K562 (cell line): ENCODE measurements around the gene LSR. TPM values are rescaled to one million over a fixed set of nuclear protein-coding genes. Genes with fewer than 3 reads are reported as not detected.

Experiments used
- ATAC-seq: fragments of 200-7000 bp; cut with Tn5 transposase; 3 replicates; pipeline ENCODE4 v1.9.1; 2020; ENCODE audit warnings: moderate library complexity
- BruUV-seq: library from RNA; stranded (reverse); fragments of 400-500 nt; replicated peaks from 2 replicates; lab custom pipeline; 2021; lab: Mats Ljungman, UMichigan
- CTCF ChIA-PET: fragments of 300-600 bp; formaldehyde crosslinking; extraction: SDS; loops from one replicate; lab custom pipeline; 2021; ENCODE audit warnings: low intra/inter-chr PET ratio; lab: Yijun Ruan, JAX
- POLR2A ChIA-PET: fragments of 300-600, 350-650 bp; sonication (Branson Sonifier 250); formaldehyde crosslinking; extraction: SDS; loops from one replicate; lab custom pipeline; 2021; ENCODE audit warnings: antibody characterized with exemption, inconsistent platforms; lab: Yijun Ruan, JAX
- DNase-seq, 4 experiments: peaks; one replicate each; pipeline versions ENCODE4 v3.0.0 to v3.0.0-alpha.2; 2011 to 2018; ENCODE audit warnings: low spot score in 3 of 4, mixed read lengths in 3 of 4; ENCODE audit errors: extremely low read depth in 1 of 4
- FAIRE-seq: peaks from 2 replicates; lab custom pipeline; 2011; peaks lifted over from hg19 to GRCh38; lab: Jason Lieb, UNC
- H2AFZ ChIP-seq: 2 replicates; pipeline ENCODE4 v1.6.0; 2011; ENCODE audit warnings: low read depth, low read length, control low read depth, inconsistent platforms
- H3K27ac ChIP-seq: fragments of 200-600 bp; 3 replicates; pipeline ENCODE4 v1.8.0; 2011; ENCODE audit warnings: low read depth, mild to moderate bottlenecking, control low read depth, inconsistent platforms, low read length, moderate library complexity, mixed read lengths; ENCODE audit errors: extremely low read depth
- H3K27me3 ChIP-seq, 2 experiments: fragments of 300-600 bp in 1 of 2; 2 replicates in 1 of 2; 3 replicates in 1 of 2; pipeline versions ENCODE4 v1.6.0 to v1.8.0; 2011; ENCODE audit warnings: inconsistent platforms in 2 of 2, low read length in 2 of 2, mild to moderate bottlenecking in 1 of 2, mixed read lengths in 1 of 2, moderate library complexity in 1 of 2; ENCODE audit not compliant: control insufficient read depth in 2 of 2, insufficient read depth in 2 of 2
- H3K36me3 ChIP-seq: fragments of 300-600 bp; 3 replicates; pipeline ENCODE4 v1.8.0; 2011; ENCODE audit warnings: mild to moderate bottlenecking, low read length, inconsistent platforms; ENCODE audit not compliant: control insufficient read depth, insufficient read depth
- H3K4me1 ChIP-seq, 2 experiments: fragments of 200-600 bp in 1 of 2; replicated peaks in 1 of 2; 2 replicates in 1 of 2; 3 replicates in 1 of 2; pipeline versions ENCODE4 v1.5.1 to v1.8.0; 2011; ENCODE audit warnings: inconsistent platforms in 2 of 2, low read length in 2 of 2, mild to moderate bottlenecking in 1 of 2, mixed read lengths in 1 of 2, moderate library complexity in 1 of 2; ENCODE audit not compliant: control insufficient read depth in 2 of 2, insufficient read depth in 2 of 2
- H3K4me2 ChIP-seq: 2 replicates; pipeline ENCODE4 v1.6.1; 2011; ENCODE audit warnings: low read length, control low read depth, inconsistent platforms, mixed read lengths; ENCODE audit not compliant: insufficient read depth
- H3K4me3 ChIP-seq: fragments of 200-600 bp; sonication (generic), shearing (Covaris generic); 2 replicates; pipeline ENCODE4 v1.5.1; 2016; ENCODE audit warnings: control low read depth, inconsistent platforms
- H3K79me2 ChIP-seq: fragments of 200-600 bp; 3 replicates; pipeline ENCODE4 v1.8.0; 2011; ENCODE audit warnings: low read length, inconsistent platforms; ENCODE audit not compliant: control insufficient read depth, insufficient read depth
- H3K9ac ChIP-seq, 2 experiments: 2 replicates each; pipeline versions ENCODE4 v1.6.0 to v1.6.1; 2011; ENCODE audit warnings: low read depth in 2 of 2, low read length in 2 of 2, control low read depth in 1 of 2, inconsistent platforms in 1 of 2, mild to moderate bottlenecking in 1 of 2, mixed read lengths in 1 of 2; ENCODE audit not compliant: insufficient read depth in 1 of 2
- H3K9me1 ChIP-seq: one replicate; pipeline ENCODE4 v1.6.0; 2011; ENCODE audit warnings: inconsistent platforms, mild to moderate bottlenecking, low read length, moderate library complexity; ENCODE audit not compliant: control insufficient read depth, insufficient read depth
- H3K9me3 ChIP-seq: replicated peaks from 2 replicates; pipeline ENCODE4 v1.5.1; 2011; ENCODE audit warnings: low read depth, low read length, inconsistent platforms; ENCODE audit not compliant: control insufficient read depth, insufficient read depth
- H4K20me1 ChIP-seq: replicated peaks from 2 replicates; pipeline ENCODE4 v1.6.1; 2011; ENCODE audit warnings: low read length, inconsistent platforms, mixed read lengths; ENCODE audit not compliant: control insufficient read depth, insufficient read depth
- ASH1L ChIP-seq: fragments of 450-650 bp; IDR thresholded peaks from 2 replicates; pipeline ENCODE4 v1.6.1; 2018; ENCODE audit warnings: borderline replicate concordance, mild to moderate bottlenecking, low read depth; ENCODE audit not compliant: partially characterized antibody
- CBFB ChIP-seq: sonication (generic); formaldehyde crosslinking; IDR thresholded peaks from 2 replicates; pipeline ENCODE4 v1.4.0; 2020; ENCODE audit warnings: mild to moderate bottlenecking, missing genetic modification reagents
- DIDO1 ChIP-seq: fragments of 450-650 bp; IDR thresholded peaks from 2 replicates; pipeline ENCODE4 v1.6.1; 2016; ENCODE audit warnings: low read depth, missing biosample characterization, missing genetic modification characterization
- DPF2 ChIP-seq: fragments of 450-650 bp; IDR thresholded peaks from 2 replicates; pipeline ENCODE4 v1.6.1; 2016
- GATAD2B ChIP-seq: fragments of 450-650 bp; IDR thresholded peaks from 2 replicates; pipeline ENCODE4 v1.6.1; 2017; ENCODE audit warnings: mild to moderate bottlenecking, borderline replicate concordance
- JUNB ChIP-seq: fragments of 450-650 bp; formaldehyde crosslinking; conservative IDR thresholded peaks from 2 replicates; pipeline ENCODE4 v1.4.0; 2020; ENCODE audit warnings: mild to moderate bottlenecking
- KDM1A ChIP-seq, 2 experiments: fragments of 450-650 bp; IDR thresholded peaks; 2 replicates each; pipeline ENCODE4 v1.6.1; 2016; ENCODE audit warnings: mild to moderate bottlenecking in 2 of 2
- MEF2A ChIP-seq: IDR thresholded peaks from 2 replicates; pipeline ENCODE4 v1.6.1; 2011; ENCODE audit warnings: low read depth, mild to moderate bottlenecking, low read length, moderate library complexity; ENCODE audit not compliant: control insufficient read depth
- NCOA2 ChIP-seq, 2 experiments: fragments of 450-650 bp; IDR thresholded peaks; 2 replicates each; pipeline ENCODE4 v1.6.1; 2018; ENCODE audit warnings: mild to moderate bottlenecking in 2 of 2, moderate library complexity in 1 of 2; ENCODE audit not compliant: partially characterized antibody in 2 of 2
- PTTG1 ChIP-seq: fragments of 450-650 bp; IDR thresholded peaks from 2 replicates; pipeline ENCODE4 v1.6.1; 2016; ENCODE audit warnings: low read depth, mild to moderate bottlenecking, missing genetic modification characterization, missing compliant biosample characterization
- SAP30 ChIP-seq: fragments of 200-600 bp; sonication (generic); IDR thresholded peaks from 2 replicates; pipeline ENCODE4 v1.6.1; 2012; ENCODE audit warnings: borderline replicate concordance, low read depth, mild to moderate bottlenecking, moderate library complexity, low read length, control low read depth, inconsistent platforms; ENCODE audit not compliant: insufficient read depth, poor library complexity, severe bottlenecking
- SIRT6 ChIP-seq: IDR thresholded peaks from one replicate; pipeline ENCODE4 v1.6.1; 2012; ENCODE audit warnings: low read depth, mild to moderate bottlenecking, control low read depth, inconsistent platforms, low read length, moderate library complexity
- SOX6 ChIP-seq: fragments of 450-650 bp; IDR thresholded peaks from 2 replicates; pipeline ENCODE4 v1.6.1; 2014; ENCODE audit warnings: mild to moderate bottlenecking
- STAT5B ChIP-seq: fragments of 250-450 bp; sonication (Bioruptor Pico); IDR thresholded peaks from 2 replicates; pipeline ENCODE4 v1.8.0; 2021; ENCODE audit warnings: mild to moderate bottlenecking, inconsistent platforms
- U2AF1 ChIP-seq: fragments of 200-400 bp; formaldehyde crosslinking; optimal IDR thresholded peaks from 2 replicates; pipeline ENCODE3; 2017; ENCODE audit warnings: mild to moderate bottlenecking, low read depth, low read length, moderate library complexity
- ZNF644 ChIP-seq: fragments of 200-800 bp; sonication (Bioruptor generic); IDR thresholded peaks from 2 replicates; pipeline ENCODE4 v1.6.1; 2016; ENCODE audit warnings: low read depth, missing genetic modification characterization, missing compliant biosample characterization
- ZNF655 ChIP-seq: fragments of 250-450 bp; sonication (Bioruptor Pico); IDR thresholded peaks from 2 replicates; pipeline ENCODE4 v1.5.0; 2021
- WGBS: fragments of 100-300 bp; shearing (Covaris generic); methylation state at CpG from one replicate; pipeline ENCODE4 v1.1.6; 2016; ENCODE audit warnings: low coverage, mixed read lengths; ENCODE audit not compliant: insufficient coverage; ENCODE audit errors: missing lambda C conversion rate; 5-methylcytosine and 5-hydroxymethylcytosine counted together
- in situ Hi-C: fragments of 300-500 bp; cut with MboI; formaldehyde crosslinking; loops from 4 replicates; pipeline ENCODE4 v1.15.0; 2018; ENCODE audit warnings: inconsistent platforms, mixed read lengths
- intact Hi-C: fragments of 100-400 bp; cut with micrococcal nuclease; formaldehyde crosslinking; loops from 2 replicates; pipeline ENCODE4 v1.14.2; 2022
- polyA plus RNA-seq, 8 experiments: library from polyadenylated mRNA; depleted of rRNA in 4 of 8; stranded (reverse) in 5 of 8; unstranded in 3 of 8; fragments of >200 nt; fragmentation: Nextera tagmentation in 2 of 8; fragmentation: Illumina TruSeq in 1 of 8; extraction: Ambion mirVana in 2 of 8; extraction: Trizol in 1 of 8; gene quantifications; 2 replicates each; pipeline versions ENCODE4 v1.2.1 to v1.2.3, GENCODE V29; 2011 to 2014; ENCODE audit warnings: inconsistent platforms in 1 of 8, missing spikeins in 1 of 8
- total RNA-seq, 7 experiments: library from RNA; depleted of rRNA in 6 of 7; stranded (reverse); fragments of >200 nt in 6 of 7; fragmentation: Illumina TruSeq in 2 of 7; extraction: Trizol in 2 of 7; gene quantifications; 2 replicates each; pipeline versions ENCODE4 v1.2.1 to v1.2.3, GENCODE V29; 2011 to 2021; ENCODE audit warnings: low replicate concordance in 1 of 7
- TF ChIP-seq, protein P1 (sequence below), 2 experiments: fragments of 450-650 bp in 1 of 2; sonication (generic) in 1 of 2; formaldehyde crosslinking in 1 of 2; IDR thresholded peaks in 1 of 2; conservative IDR thresholded peaks in 1 of 2; 2 replicates each; pipeline versions ENCODE4 v1.6.1 to v1.8.1; 2016 to 2023; ENCODE audit warnings: mild to moderate bottlenecking in 2 of 2, moderate library complexity in 2 of 2, inconsistent platforms in 1 of 2, missing genetic modification reagents in 1 of 2

The LSR gene
- total and polyA plus RNA-seq, 9 of the 15 experiments (the other 6 are each of a cell fraction or from before 2014, with no cell fraction given), result 0.44 to 87.9 (median 28.0) TPM

DNA sequence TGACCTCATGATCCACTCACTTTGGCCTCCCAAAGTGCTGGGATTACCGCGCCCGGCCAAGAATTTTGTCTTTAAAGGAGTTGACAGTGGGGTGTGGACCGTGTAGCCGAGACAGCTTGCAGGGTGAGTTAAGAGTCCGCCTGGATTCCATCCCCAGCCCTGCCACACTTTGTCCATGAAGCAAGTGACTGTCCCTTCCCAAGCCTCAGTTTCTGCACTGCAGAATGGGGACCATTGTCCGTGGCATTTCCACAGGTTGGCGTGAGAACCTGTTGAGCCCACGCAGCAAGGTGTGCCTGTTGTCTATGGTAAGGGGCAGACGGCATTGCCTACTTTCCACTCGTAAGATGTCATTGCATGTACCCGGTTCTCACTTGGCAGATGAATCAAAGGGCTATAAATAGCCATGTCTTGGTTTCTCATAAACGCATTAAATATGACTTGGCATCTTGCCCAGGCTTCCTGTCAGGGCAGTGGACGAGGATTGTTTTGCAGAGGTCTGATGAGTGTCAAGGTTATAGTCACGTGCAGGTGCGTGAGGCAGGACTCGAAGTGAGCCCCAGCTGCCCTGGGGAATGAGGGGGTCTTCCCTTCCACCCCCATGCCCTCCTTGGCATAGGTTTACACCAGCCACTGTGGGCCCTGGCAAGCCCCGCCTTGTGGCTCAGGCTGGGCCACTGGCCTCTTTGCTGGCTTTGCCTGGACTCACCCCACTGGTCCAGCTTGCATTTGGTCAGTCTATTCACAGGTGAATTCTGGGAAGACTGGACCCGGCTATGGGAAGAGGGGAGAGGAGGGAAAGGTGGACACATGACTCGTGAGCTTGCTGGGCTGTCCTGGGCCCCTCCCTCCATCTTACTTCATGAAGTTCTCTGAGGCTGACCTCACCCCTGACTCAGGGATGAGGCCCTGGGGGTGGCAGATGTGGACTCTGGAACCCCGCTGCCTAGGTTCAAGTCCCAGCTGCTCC is 34.9 kb upstream of the LSR start:
- Histone ChIP-seq H3K4me3 (no peak overlapping the region), H3K27me3 (no peaks in the 10 kb centered on the region), H3K9me1 (no peaks in the 10 kb centered on the region), H3K27ac (no peak overlapping the region), H2AFZ (no peak overlapping the region), H3K4me2 (no peak overlapping the region), H3K4me1 (peaks cover 18% of the 10 kb centered on the region in 2 experiments), H3K36me3 (no peaks in the 10 kb centered on the region), H4K20me1 (no peaks in the 10 kb centered on the region), H3K79me2 (no peaks in the 10 kb centered on the region), H3K9ac (peak overlapping the region in 1 of 2 experiments; percentile 54; a peak in 1 of 4 replicates), H3K9me3 (peaks cover 8% of the 10 kb centered on the region)
- 37% methylated on average over 20 of the region's 21 CpGs for WGBS
- ChIA-PET CTCF (no interaction called here), POLR2A (interaction anchor here (1.0 kb wide), 1 partner anchor 10 kb away, joined by 3 read pairs; no protein-coding TSS in a partner anchor)
- BruUV-seq, result no TSS peak
- ATAC-seq (peak; percentile 17; the same call in 2 of the 3 replicates), DNase-seq (peak in 2 of 4 experiments; percentile 13 to 50), FAIRE-seq (peak; percentile 19)
- intact Hi-C loops, result no loop called here
- in situ Hi-C loops, result no loop called here
- no peak for TF ChIP-seq SAP30
- TF ChIP-seq STAT5B (CRISPR knock-in tag), result no peak
- no peak for TF ChIP-seq DPF2
- TF ChIP-seq ZNF644 (tag), result no peak
- TF ChIP-seq KDM1A (IDR thresholded peaks at IDR 0.05), result no peak
- no peak for TF ChIP-seq JUNB
- TF ChIP-seq PTTG1, result no peak
- no peak for TF ChIP-seq SIRT6
- TF ChIP-seq ASH1L, result no peak
- TF ChIP-seq ZNF655 (CRISPR knock-in tag), result no peak
- peak; percentile 59; the same call in 1 of the 2 replicates for TF ChIP-seq MEF2A
- TF ChIP-seq CBFB (CRISPR knock-in tag), result no peak
- no peak for TF ChIP-seq GATAD2B
- TF ChIP-seq, protein P1, sequence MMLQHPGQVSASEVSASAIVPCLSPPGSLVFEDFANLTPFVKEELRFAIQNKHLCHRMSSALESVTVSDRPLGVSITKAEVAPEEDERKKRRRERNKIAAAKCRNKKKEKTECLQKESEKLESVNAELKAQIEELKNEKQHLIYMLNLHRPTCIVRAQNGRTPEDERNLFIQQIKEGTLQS (IDR thresholded peaks at IDR 0.05), result peak; percentile 68
- TF ChIP-seq, protein P1 (CRISPR knock-in tag; conservative IDR thresholded peaks at IDR 0.05), result no peak
- no peak for TF ChIP-seq U2AF1
- TF ChIP-seq NCOA2 (IDR thresholded peaks at IDR 0.05; ENCODE audit: partially characterized antibody in 2 of 2), result no peak
- 0 out of 2 replicates have a peak, but pooled peaks have one; percentile 18 for TF ChIP-seq SOX6
- TF ChIP-seq DIDO1 (tag), result no peak
